ENCODE measurements around the gene VAX1.
"Not testable (repeated sequence)": the region's sequence is repeated elsewhere in the genome, so short reads cannot be mapped to it uniquely, and the experiment has no call there.

VAX1 gene

GRCh38 chr10:117137911-117138642 is at the start of gene VAX1:
Gene VAX1 (minus strand): TSS chr10:117138270. CDS start chr10:117138056, 214 bp downstream.
- DNase-seq, result no peak

GRCh38 chr10:117186832-117187615 is 49.0 kb upstream of the VAX1 start:
- DNase-seq, result no peak

GRCh38 chr10:117185817-117186216 is 47.7 kb upstream of the VAX1 start:
- not testable (repeated sequence) for DNase-seq

- DNase-seq, result no peak
These were observed 46.8 kb upstream of the VAX1 start for GRCh38 chr10:117184821-117185220.

- no peak for DNase-seq
These were observed 46.2 kb upstream of the VAX1 start for GRCh38 chr10:117184296-117184695.

GRCh38 chr10:117178190-117178589 is 40.1 kb upstream of the VAX1 start:
- DNase-seq, result no peak

- peak; percentile 87 for DNase-seq
These were observed 37.9 kb upstream of the VAX1 start for GRCh38 chr10:117175901-117176534.

GRCh38 chr10:117175215-117175900 is 37.3 kb upstream of the VAX1 start:
- DNase-seq, result peak; percentile 35

GRCh38 chr10:117174439-117175214 is 36.6 kb upstream of the VAX1 start:
- DNase-seq, result peak; percentile 90

- DNase-seq, result no peak
These were observed 32.2 kb upstream of the VAX1 start for GRCh38 chr10:117170244-117170643.

GRCh38 chr10:117169480-117169879 is 31.4 kb upstream of the VAX1 start:
- no peak for DNase-seq

- DNase-seq, result peak; percentile 6
These were observed 30.7 kb upstream of the VAX1 start for GRCh38 chr10:117168729-117169128.

- DNase-seq, result peak; percentile 82
These were observed 30.0 kb upstream of the VAX1 start for GRCh38 chr10:117167789-117168674.

GRCh38 chr10:117167346-117167788 is 29.3 kb upstream of the VAX1 start:
- DNase-seq, result no peak

GRCh38 chr10:117166418-117167345 is 28.6 kb upstream of the VAX1 start:
- peak; percentile 28 for DNase-seq

GRCh38 chr10:117165538-117166417 is 27.7 kb upstream of the VAX1 start:
- DNase-seq, result peak; percentile 53

GRCh38 chr10:117164592-117165537 is 26.8 kb upstream of the VAX1 start:
- peak; percentile 4 for DNase-seq

Data from activated CD4-positive, alpha-beta T cell treated with anti-CD3 and anti-CD28 coated beads for 48 hours (primary cell).